A549 (cell line): ENCODE measurements around the gene PHYKPL.
A peak's percentile ranks its signal among the peaks of the same experiment; 100 is the strongest.

Experiments
- EP300 ChIP-seq, 2 experiments: fragments of >200 bp; sonication (Bioruptor Twin); formaldehyde crosslinking; IDR thresholded peaks; 2 replicates in 1 of 2; 3 replicates in 1 of 2; pipeline ENCODE4 v1.6.1; 2016 to 2017
- ESRRA ChIP-seq: fragments of 150-350 bp; IDR thresholded peaks from 2 replicates; pipeline ENCODE4 v1.6.1; 2014; ENCODE audit warnings: mild to moderate bottlenecking, low read length, borderline replicate concordance
- MAFK ChIP-seq: fragments of 450-650 bp; IDR thresholded peaks from 2 replicates; pipeline ENCODE4 v1.6.1; 2014; ENCODE audit not compliant: partially characterized antibody
- POLR2A ChIP-seq: IDR thresholded peaks from 2 replicates; pipeline ENCODE4 v1.6.1; 2012; ENCODE audit warnings: mild to moderate bottlenecking, low read length
- POLR2AphosphoS2 ChIP-seq: conservative IDR thresholded peaks from 2 replicates; pipeline ENCODE4 v1.6.1; 2012; ENCODE audit warnings: low read length, improper control_type of control experiment, inconsistent platforms
- RAD21 ChIP-seq, 2 experiments: fragments of >200 bp in 1 of 2; sonication (Bioruptor Twin) in 1 of 2; formaldehyde crosslinking in 1 of 2; IDR thresholded peaks in 1 of 2; conservative IDR thresholded peaks in 1 of 2; 2 replicates in 1 of 2; 3 replicates in 1 of 2; pipeline ENCODE4 v1.6.1; 2012 to 2018; ENCODE audit warnings: inconsistent platforms in 1 of 2
- ZFP36 ChIP-seq: fragments of 450-650 bp; IDR thresholded peaks from 2 replicates; pipeline ENCODE4 v1.6.1; 2014; ENCODE audit warnings: borderline replicate concordance; ENCODE audit not compliant: partially characterized antibody
- ZSCAN20 ChIP-seq: fragments of 250-450 bp; sonication (Bioruptor Pico); IDR thresholded peaks from 2 replicates; pipeline ENCODE4 v1.8.0; 2022; ENCODE audit warnings: mild to moderate bottlenecking, moderate library complexity
- TF ChIP-seq, protein P1 (sequence below): fragments of 200-600 bp; sonication (generic); IDR thresholded peaks from 2 replicates; pipeline ENCODE4 v1.6.1; 2016; ENCODE audit warnings: antibody characterized with exemption, mild to moderate bottlenecking, moderate library complexity
- TF ChIP-seq, protein P2 (sequence below): fragments of >200 bp; sonication (Bioruptor Twin); formaldehyde crosslinking; IDR thresholded peaks from 3 replicates; pipeline ENCODE4 v1.5.1; 2016
- TF ChIP-seq, protein P3 (sequence below): IDR thresholded peaks from 2 replicates; pipeline ENCODE4 v1.6.1; 2012

DNA sequence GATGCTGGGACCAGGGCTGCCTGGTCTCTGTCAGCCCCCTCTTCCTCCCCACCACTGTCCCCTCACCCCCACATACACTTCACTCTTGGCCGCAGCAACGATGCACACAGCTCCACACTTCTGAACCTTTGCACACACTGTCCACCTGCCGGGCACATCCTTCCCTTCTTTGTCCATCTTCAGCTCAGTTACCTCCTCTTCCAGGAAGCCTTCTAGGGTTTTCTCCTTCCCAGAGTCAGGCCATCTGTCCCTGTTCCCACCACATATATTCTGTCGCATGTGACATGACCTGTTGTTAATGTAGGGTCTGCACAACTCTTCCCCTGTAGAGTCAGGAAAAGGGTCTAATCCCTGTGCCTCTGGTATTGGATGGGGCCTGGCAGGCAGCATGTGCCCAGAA lies 38.6 kb upstream of the PHYKPL start:
- no peak for TF ChIP-seq ESRRA
- TF ChIP-seq, protein P1, sequence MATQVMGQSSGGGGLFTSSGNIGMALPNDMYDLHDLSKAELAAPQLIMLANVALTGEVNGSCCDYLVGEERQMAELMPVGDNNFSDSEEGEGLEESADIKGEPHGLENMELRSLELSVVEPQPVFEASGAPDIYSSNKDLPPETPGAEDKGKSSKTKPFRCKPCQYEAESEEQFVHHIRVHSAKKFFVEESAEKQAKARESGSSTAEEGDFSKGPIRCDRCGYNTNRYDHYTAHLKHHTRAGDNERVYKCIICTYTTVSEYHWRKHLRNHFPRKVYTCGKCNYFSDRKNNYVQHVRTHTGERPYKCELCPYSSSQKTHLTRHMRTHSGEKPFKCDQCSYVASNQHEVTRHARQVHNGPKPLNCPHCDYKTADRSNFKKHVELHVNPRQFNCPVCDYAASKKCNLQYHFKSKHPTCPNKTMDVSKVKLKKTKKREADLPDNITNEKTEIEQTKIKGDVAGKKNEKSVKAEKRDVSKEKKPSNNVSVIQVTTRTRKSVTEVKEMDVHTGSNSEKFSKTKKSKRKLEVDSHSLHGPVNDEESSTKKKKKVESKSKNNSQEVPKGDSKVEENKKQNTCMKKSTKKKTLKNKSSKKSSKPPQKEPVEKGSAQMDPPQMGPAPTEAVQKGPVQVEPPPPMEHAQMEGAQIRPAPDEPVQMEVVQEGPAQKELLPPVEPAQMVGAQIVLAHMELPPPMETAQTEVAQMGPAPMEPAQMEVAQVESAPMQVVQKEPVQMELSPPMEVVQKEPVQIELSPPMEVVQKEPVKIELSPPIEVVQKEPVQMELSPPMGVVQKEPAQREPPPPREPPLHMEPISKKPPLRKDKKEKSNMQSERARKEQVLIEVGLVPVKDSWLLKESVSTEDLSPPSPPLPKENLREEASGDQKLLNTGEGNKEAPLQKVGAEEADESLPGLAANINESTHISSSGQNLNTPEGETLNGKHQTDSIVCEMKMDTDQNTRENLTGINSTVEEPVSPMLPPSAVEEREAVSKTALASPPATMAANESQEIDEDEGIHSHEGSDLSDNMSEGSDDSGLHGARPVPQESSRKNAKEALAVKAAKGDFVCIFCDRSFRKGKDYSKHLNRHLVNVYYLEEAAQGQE = no peak
- TF ChIP-seq, protein P2, sequence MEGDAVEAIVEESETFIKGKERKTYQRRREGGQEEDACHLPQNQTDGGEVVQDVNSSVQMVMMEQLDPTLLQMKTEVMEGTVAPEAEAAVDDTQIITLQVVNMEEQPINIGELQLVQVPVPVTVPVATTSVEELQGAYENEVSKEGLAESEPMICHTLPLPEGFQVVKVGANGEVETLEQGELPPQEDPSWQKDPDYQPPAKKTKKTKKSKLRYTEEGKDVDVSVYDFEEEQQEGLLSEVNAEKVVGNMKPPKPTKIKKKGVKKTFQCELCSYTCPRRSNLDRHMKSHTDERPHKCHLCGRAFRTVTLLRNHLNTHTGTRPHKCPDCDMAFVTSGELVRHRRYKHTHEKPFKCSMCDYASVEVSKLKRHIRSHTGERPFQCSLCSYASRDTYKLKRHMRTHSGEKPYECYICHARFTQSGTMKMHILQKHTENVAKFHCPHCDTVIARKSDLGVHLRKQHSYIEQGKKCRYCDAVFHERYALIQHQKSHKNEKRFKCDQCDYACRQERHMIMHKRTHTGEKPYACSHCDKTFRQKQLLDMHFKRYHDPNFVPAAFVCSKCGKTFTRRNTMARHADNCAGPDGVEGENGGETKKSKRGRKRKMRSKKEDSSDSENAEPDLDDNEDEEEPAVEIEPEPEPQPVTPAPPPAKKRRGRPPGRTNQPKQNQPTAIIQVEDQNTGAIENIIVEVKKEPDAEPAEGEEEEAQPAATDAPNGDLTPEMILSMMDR = no peak
- no peak for TF ChIP-seq EP300 (IDR thresholded peaks at IDR 0.05)
- TF ChIP-seq POLR2AphosphoS2 = no peak
- no peak for TF ChIP-seq MAFK
- no peak for TF ChIP-seq POLR2A
- no peak for TF ChIP-seq RAD21 (conservative IDR thresholded peaks at IDR 0.05 in 1 of 2, IDR thresholded peaks at IDR 0.05 in 1 of 2)
- no peak for TF ChIP-seq ZSCAN20 (CRISPR knock-in tag)
- TF ChIP-seq ZFP36 = peak; percentile 61
- TF ChIP-seq, protein P3, sequence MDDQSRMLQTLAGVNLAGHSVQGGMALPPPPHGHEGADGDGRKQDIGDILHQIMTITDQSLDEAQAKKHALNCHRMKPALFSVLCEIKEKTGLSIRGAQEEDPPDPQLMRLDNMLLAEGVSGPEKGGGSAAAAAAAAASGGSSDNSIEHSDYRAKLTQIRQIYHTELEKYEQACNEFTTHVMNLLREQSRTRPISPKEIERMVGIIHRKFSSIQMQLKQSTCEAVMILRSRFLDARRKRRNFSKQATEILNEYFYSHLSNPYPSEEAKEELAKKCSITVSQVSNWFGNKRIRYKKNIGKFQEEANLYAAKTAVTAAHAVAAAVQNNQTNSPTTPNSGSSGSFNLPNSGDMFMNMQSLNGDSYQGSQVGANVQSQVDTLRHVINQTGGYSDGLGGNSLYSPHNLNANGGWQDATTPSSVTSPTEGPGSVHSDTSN = no peak
